GM23248 (cell line): ENCODE results near the gene RAB33A. TPM values are rescaled to one million over a fixed set of nuclear protein-coding genes. Genes with fewer than 3 reads are reported as not detected.

Experiments used
- DNase-seq: peaks from one replicate; pipeline ENCODE4 v3.0.0-alpha.2; 2015
- H2AFZ ChIP-seq: fragments of 200-600 bp; sonication (generic); 2 replicates; pipeline ENCODE4 v1.6.1; 2016; ENCODE audit warnings: antibody characterized with exemption
- H3F3A ChIP-seq: fragments of 200-600 bp; sonication (generic); 2 replicates; pipeline ENCODE4 v1.6.1; 2016; ENCODE audit warnings: mild to moderate bottlenecking, antibody characterized with exemption, mixed run types; ENCODE audit not compliant: insufficient read depth
- H3K27ac ChIP-seq: fragments of 200-600 bp; sonication (generic); 2 replicates; pipeline ENCODE4 v1.5.1; 2016; ENCODE audit warnings: mild to moderate bottlenecking
- H3K27me3 ChIP-seq: fragments of 200-600 bp; sonication (generic); replicated peaks from 2 replicates; pipeline ENCODE4 v1.6.1; 2016; ENCODE audit warnings: mild to moderate bottlenecking; ENCODE audit not compliant: insufficient read depth
- H3K36me3 ChIP-seq: fragments of 200-600 bp; sonication (generic); 2 replicates; pipeline ENCODE4 v1.6.1; 2016; ENCODE audit warnings: low read depth, mild to moderate bottlenecking
- H3K4me1 ChIP-seq: fragments of 200-600 bp; sonication (generic); 2 replicates; pipeline ENCODE4 v1.6.1; 2016; ENCODE audit warnings: mild to moderate bottlenecking; ENCODE audit not compliant: insufficient read depth
- H3K4me2 ChIP-seq: fragments of 200-600 bp; sonication (generic); one replicate; pipeline ENCODE4 v1.6.1; 2016; ENCODE audit warnings: mild to moderate bottlenecking; ENCODE audit not compliant: unreplicated experiment
- H3K4me3 ChIP-seq: fragments of 200-600 bp; sonication (generic); 2 replicates; pipeline ENCODE4 v1.5.1; 2016; ENCODE audit warnings: mild to moderate bottlenecking
- H3K79me2 ChIP-seq: fragments of 200-600 bp; sonication (generic); 2 replicates; pipeline ENCODE4 v1.6.1; 2016; ENCODE audit warnings: mild to moderate bottlenecking; ENCODE audit not compliant: insufficient read depth
- H3K9ac ChIP-seq: fragments of 200-600 bp; sonication (generic); 2 replicates; pipeline ENCODE4 v1.6.1; 2016; ENCODE audit warnings: mild to moderate bottlenecking
- H3K9me2 ChIP-seq: fragments of 200-600 bp; sonication (generic); 2 replicates; pipeline ENCODE4 v1.6.1; 2016; ENCODE audit warnings: mixed run types, mild to moderate bottlenecking, moderate library complexity; ENCODE audit not compliant: insufficient read depth
- H3K9me3 ChIP-seq: fragments of 200-600 bp; sonication (generic); one replicate; pipeline ENCODE4 v1.6.1; 2017; ENCODE audit warnings: low read depth
- H4K20me1 ChIP-seq: fragments of 200-600 bp; sonication (generic); 2 replicates; pipeline ENCODE4 v1.6.0; 2016; ENCODE audit not compliant: insufficient read depth
- EZH2 ChIP-seq: fragments of 200-600 bp; sonication (generic); IDR thresholded peaks from 2 replicates; pipeline ENCODE4 v1.6.1; 2018; ENCODE audit warnings: antibody characterized with exemption, mild to moderate bottlenecking; ENCODE audit not compliant: insufficient read depth, poor library complexity, severe bottlenecking
- EZH2phosphoT487 ChIP-seq: fragments of 200-600 bp; sonication (generic); IDR thresholded peaks from 2 replicates; pipeline ENCODE4 v1.6.1; 2018; ENCODE audit warnings: antibody characterized with exemption, moderate library complexity, mild to moderate bottlenecking, low read depth; ENCODE audit not compliant: insufficient read depth
- WGBS, 2 experiments: methylation state at CpG; one replicate each; pipeline ENCODE4 v1.1.6; 2015 to 2017; ENCODE audit warnings: low lambda C conversion rate in 2 of 2, low coverage in 1 of 2; ENCODE audit errors: missing lambda C conversion rate in 2 of 2; 5-methylcytosine and 5-hydroxymethylcytosine counted together
- in situ Hi-C: fragments of 300-500 bp; cut with MboI; formaldehyde crosslinking; loops from 2 replicates; pipeline ENCODE4 v1.15.0; 2020
- polyA plus RNA-seq: library from polyadenylated mRNA; unstranded; fragments of >200 nt; fragmentation: Nextera tagmentation; extraction: Ambion mirVana; gene quantifications from 2 replicates; pipeline ENCODE4 v1.2.1, GENCODE V29; 2016
- total RNA-seq: library from RNA; depleted of rRNA; stranded (reverse); fragments of >200 nt; shearing (Covaris generic); gene quantifications from 2 replicates; pipeline ENCODE4 v1.2.3, GENCODE V29; 2014

RAB33A gene
- total and polyA plus RNA-seq, 2 experiments from 2014 or later, result 2.3 to 5.8 TPM

DNA sequence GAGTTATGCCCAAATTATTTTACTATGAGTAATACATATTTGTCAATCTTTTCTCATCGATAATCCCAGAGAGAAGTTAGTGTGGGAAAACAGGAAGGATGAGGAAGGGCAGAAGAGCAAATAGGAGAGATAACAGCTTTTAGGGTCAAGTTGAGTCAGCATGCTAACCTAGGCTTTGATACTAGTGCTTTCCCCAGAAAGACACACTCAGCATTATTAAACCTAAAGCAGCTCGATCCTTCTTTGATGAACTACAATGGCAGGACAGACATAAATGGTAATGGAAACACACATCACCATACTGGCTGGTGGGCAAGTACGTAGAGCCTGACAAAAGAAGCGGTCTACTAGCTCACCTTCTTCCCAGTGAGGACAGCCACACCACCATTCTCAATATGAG lies 26.6 kb upstream of the RAB33A start:
- no peaks in the 10 kb centered on the region for H3F3A ChIP-seq
- no peaks in the 10 kb centered on the region for H3K36me3 ChIP-seq
- H3K27me3 ChIP-seq, result no peaks in the 10 kb centered on the region
- 75 to 77% methylated on average over 4 of the region's 4 CpGs for WGBS, 2 experiments
- H3K79me2 ChIP-seq, result no peaks in the 10 kb centered on the region
- no peak overlapping the region for H2AFZ ChIP-seq
- DNase-seq, result no peak
- no peaks in the 10 kb centered on the region for H3K9me2 ChIP-seq
- H3K9ac ChIP-seq, result no peak overlapping the region
- H3K4me1 ChIP-seq, result no peaks in the 10 kb centered on the region
- H3K4me2 ChIP-seq, result no peak overlapping the region
- no peak overlapping the region for H3K27ac ChIP-seq
- no peak overlapping the region for H3K4me3 ChIP-seq
- no peaks in the 10 kb centered on the region for H3K9me3 ChIP-seq
- TF ChIP-seq EZH2phosphoT487 (no peak), EZH2 (no peak)
- in situ Hi-C loops, result no loop called here
- no peaks in the 10 kb centered on the region for H4K20me1 ChIP-seq

- no peaks in the 10 kb centered on the region for H3K79me2 ChIP-seq
- no peaks in the 10 kb centered on the region for H3K27me3 ChIP-seq
- no peaks in the 10 kb centered on the region for H4K20me1 ChIP-seq
- WGBS, 2 experiments, result 93 to 94% methylated on average over 5 of the region's 5 CpGs
- H3F3A ChIP-seq, result no peaks in the 10 kb centered on the region
- no peaks in the 10 kb centered on the region for H3K36me3 ChIP-seq
- no peak for DNase-seq
- no peak overlapping the region for H3K4me3 ChIP-seq
- TF ChIP-seq EZH2 (no peak), EZH2phosphoT487 (no peak)
- in situ Hi-C loops, result no loop called here
- no peaks in the 10 kb centered on the region for H3K4me1 ChIP-seq
- H2AFZ ChIP-seq, result no peak overlapping the region
- H3K9me3 ChIP-seq, result no peaks in the 10 kb centered on the region
- no peak overlapping the region for H3K27ac ChIP-seq
- H3K9me2 ChIP-seq, result no peaks in the 10 kb centered on the region
- no peak overlapping the region for H3K4me2 ChIP-seq
- no peak overlapping the region for H3K9ac ChIP-seq
These were observed 24.1 kb upstream of the RAB33A start for GRCh38 chrX:130147631-130148030.

- no peaks in the 10 kb centered on the region for H3K36me3 ChIP-seq
- H3K4me2 ChIP-seq, result no peak overlapping the region
- no peaks in the 10 kb centered on the region for H3K9me3 ChIP-seq
- no peak overlapping the region for H3K4me3 ChIP-seq
- H3K79me2 ChIP-seq, result peaks cover 20% of the 10 kb centered on the region
- H2AFZ ChIP-seq, result no peak overlapping the region
- DNase-seq, result no peak
- TF ChIP-seq EZH2, result no peak
- TF ChIP-seq EZH2phosphoT487, result no peak
- H3K9me2 ChIP-seq, result no peaks in the 10 kb centered on the region
- H3K27me3 ChIP-seq, result no peaks in the 10 kb centered on the region
- H3K4me1 ChIP-seq, result no peaks in the 10 kb centered on the region
- no peak overlapping the region for H3K27ac ChIP-seq
- WGBS, 2 experiments, result 88 to 95% methylated on average over 2 of the region's 2 CpGs
- in situ Hi-C loops, result no loop called here
- H3F3A ChIP-seq, result no peaks in the 10 kb centered on the region
- H4K20me1 ChIP-seq, result no peaks in the 10 kb centered on the region
- H3K9ac ChIP-seq, result no peak overlapping the region
These were observed 16.2 kb upstream of the RAB33A start for GRCh38 chrX:130155564-130155963.

- TF ChIP-seq EZH2phosphoT487 (no peak), EZH2 (no peak)
- Histone ChIP-seq H3K27me3 (no peaks in the 10 kb centered on the region), H3K9ac (no peak overlapping the region), H3K27ac (no peak overlapping the region), H4K20me1 (no peaks in the 10 kb centered on the region), H3K4me3 (no peak overlapping the region), H3K4me1 (no peaks in the 10 kb centered on the region), H3F3A (no peaks in the 10 kb centered on the region), H3K9me3 (no peaks in the 10 kb centered on the region), H3K9me2 (no peaks in the 10 kb centered on the region), H2AFZ (no peak overlapping the region), H3K4me2 (no peak overlapping the region), H3K79me2 (peaks cover 43% of the 10 kb centered on the region), H3K36me3 (no peaks in the 10 kb centered on the region)
- 100% methylated on average over 1 to 2 of the region's 2 CpGs for WGBS, 2 experiments
- in situ Hi-C loops, result no loop called here
- no peak for DNase-seq
These were observed 13.5 kb upstream of the RAB33A start for GRCh38 chrX:130158311-130158710.

- in situ Hi-C loops, result no loop called here
These were observed 12.0 kb upstream of the RAB33A start for GRCh38 chrX:130159776-130160175.

More at GRCh38 chrX:130159776-130160175, 12.0 kb upstream of the RAB33A start:
- no peaks in the 10 kb centered on the region for H4K20me1 ChIP-seq
- H2AFZ ChIP-seq, result no peak overlapping the region
- H3K79me2 ChIP-seq, result peaks cover 58% of the 10 kb centered on the region
- H3K27me3 ChIP-seq, result no peaks in the 10 kb centered on the region
- DNase-seq, result no peak
- H3K9ac ChIP-seq, result no peak overlapping the region
- no peak overlapping the region for H3K27ac ChIP-seq
- H3K4me3 ChIP-seq, result no peak overlapping the region
- H3K9me2 ChIP-seq, result no peaks in the 10 kb centered on the region
- TF ChIP-seq EZH2phosphoT487 (no peak), EZH2 (no peak)
- H3K4me1 ChIP-seq, result peaks cover 5% of the 10 kb centered on the region
- H3K9me3 ChIP-seq, result no peaks in the 10 kb centered on the region
- 93 to 100% methylated on average over 4 of the region's 4 CpGs for WGBS, 2 experiments
- no peaks in the 10 kb centered on the region for H3K36me3 ChIP-seq
- no peak overlapping the region for H3K4me2 ChIP-seq
- H3F3A ChIP-seq, result 0 out of 2 replicates have a peak, but pooled peaks cover 1% of the 10 kb centered on the region
